Brain pericyte (primary cell): ENCODE measurements around the gene TMEM165.

Source experiments
- DNase-seq: peaks from one replicate; pipeline ENCODE4 v3.0.0-alpha.2; 2012; ENCODE audit warnings: low read depth, low spot score

TMEM165 gene

DNA sequence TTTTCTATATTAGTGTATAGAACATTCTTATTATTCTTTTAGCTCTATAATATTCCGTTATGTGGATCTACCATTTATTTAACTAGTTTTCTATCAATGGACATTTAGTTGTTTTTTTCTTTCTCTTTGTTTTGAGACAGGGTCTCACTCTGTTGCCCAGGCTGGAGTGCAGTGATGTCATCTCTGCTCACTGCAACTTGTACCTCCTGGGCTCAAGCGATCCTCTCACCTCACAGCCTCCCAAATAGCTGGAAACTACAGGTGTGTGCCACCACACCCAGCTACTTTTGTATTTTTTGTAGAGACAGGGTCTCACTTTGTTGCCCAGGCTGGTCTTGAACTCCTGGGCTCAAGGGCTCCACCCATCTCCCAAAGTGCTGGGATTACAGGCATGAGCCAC is 10.8 kb downstream of the TMEM165 start:
- no peak for DNase-seq

DNA sequence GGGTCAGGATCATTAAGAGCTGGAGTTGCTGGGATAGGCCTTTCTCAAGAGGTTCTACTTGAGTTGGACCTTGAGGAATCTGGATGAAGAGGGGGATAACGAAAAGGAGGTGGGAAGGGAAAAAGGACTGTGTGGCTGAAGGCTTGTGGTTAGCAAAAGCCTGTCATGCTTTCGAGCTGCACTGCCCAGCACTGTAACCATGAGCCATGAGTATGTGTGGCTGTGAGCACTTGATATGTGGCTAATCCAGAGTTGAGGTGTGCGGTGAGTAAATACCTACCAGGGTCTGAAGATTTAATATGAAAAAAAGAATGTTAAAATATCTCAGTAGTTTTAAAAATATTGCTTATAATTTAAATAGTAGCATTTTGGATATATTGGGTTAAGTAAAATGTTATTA is 11.4 kb downstream of the TMEM165 start:
- DNase-seq, result no peak

DNA sequence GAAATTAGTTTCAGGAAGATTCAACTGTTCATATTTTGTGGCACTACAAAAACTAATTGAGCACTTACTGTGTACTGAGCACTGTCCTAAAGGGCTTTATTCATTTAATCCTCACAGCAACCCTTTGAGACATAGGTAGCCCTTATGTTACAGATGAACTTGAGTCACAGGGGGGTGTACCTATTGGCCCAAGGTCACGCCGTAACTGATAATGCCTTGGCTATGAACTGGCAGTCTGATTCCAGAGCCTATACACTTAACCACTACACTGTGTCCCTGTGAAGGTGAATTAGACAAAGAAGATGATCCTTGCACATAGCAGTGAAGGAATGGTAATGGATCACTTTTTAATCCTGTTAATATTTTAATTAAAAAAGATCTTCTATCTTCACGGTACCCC is 12.0 kb downstream of the TMEM165 start:
- no peak for DNase-seq

DNA sequence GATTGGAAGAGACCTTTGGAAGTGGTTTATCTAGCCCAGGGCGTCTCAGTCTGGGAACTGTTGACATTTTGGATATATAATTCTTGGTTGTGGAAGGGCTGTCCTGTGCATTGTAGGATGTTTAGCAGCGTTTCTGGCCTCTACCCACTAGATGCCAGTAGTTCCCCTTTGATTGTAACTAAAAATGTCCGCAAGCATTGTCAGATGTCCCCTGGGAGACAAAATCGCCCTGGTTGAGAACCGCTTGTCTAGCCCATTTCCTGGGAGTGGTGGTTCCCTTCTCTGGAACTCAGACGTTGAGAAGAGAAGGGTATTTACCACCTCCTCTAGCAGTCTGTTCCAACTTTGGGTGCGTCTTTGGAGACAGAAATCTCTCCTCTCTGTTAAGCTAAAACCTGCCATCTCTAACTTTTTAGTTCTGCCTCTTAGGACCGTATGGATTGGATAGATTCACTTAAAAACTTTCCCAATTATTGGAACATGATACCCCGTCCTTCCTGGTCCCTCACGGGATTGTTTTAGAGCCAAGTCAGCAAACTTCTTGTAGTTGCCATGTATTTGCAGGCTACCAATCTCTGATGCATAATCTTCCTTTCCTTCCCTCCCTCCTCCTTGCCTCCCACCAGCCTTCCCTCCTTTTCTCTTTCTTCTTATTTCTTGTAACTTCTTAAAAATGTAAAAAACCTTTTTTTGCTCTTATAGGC is 13.9 kb downstream of the TMEM165 start:
- DNase-seq, result no peak

DNA sequence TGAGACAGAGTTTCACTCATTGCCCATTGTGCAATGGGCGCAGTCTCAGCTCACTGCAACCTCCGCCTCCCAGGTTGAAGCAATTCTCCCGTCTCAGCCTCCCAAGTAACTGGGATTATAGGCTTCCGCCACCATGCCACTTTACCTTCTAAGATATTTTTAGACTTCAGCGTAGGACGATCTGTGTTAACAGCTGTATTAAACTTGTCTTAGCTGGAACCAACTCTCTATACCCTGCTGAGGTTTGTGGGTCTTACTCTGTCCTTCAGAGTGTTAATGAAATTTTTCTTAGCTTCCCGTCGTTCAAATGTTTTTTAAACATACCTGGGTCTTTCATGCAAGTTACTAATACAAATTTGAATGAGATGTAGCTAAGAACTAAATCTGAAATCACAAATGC is 14.7 kb downstream of the TMEM165 start:
- DNase-seq, result no peak

DNA sequence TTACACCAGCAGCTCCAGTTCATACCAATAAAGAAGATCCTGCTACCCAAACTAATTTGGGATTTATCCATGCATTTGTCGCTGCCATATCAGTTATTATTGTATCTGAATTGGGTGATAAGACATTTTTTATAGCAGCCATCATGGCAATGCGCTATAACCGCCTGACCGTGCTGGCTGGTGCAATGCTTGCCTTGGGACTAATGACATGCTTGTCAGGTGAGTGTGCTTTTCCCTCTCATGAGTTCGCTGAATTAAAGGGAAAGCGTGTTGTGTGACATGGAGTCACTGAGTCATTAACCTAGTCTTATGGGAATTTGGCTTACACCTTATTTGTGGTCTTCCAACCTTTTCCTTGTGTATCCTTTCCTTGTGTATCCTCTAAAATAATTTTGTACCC is 15.9 kb downstream of the TMEM165 start:
- no peak for DNase-seq

DNA sequence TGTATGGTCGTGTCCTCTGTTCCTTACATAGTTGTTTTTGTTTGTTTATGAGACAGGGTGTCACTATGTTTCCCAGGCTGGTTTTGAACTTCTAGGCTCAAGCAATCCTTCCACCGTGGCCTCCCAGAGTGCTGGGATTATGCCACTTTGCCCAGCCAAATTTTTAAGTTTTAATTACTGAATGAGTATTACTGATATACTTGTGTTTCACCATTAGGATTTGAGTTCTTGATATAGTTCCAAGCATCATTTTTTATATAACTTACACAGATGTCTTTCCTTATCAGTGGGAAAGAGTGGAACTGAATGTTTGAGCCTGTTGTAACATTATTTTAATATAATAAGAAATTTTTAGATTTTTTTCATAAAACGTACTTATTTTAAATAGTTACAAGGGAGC is 20.4 kb downstream of the TMEM165 start:
- no peak for DNase-seq

DNA sequence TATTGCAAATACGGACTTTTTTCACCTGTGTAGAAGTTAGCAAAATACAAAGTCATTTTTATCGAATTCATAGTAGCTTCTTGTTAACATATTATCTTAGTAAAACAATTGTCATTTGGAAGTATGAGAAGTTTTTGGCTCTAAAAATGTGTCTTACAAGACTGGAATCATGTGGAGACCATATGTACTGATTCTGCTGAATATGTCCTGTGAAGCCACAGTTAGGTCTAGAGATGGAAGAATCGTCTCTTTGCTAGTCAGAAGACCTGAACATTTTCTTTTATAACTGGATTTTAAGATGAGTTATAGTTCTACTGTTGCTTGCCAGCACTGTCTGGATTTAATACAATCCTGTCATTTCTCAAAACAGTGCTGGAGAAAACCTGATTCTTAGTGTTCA is 29.0 kb downstream of the TMEM165 start:
- DNase-seq, result no peak

DNA sequence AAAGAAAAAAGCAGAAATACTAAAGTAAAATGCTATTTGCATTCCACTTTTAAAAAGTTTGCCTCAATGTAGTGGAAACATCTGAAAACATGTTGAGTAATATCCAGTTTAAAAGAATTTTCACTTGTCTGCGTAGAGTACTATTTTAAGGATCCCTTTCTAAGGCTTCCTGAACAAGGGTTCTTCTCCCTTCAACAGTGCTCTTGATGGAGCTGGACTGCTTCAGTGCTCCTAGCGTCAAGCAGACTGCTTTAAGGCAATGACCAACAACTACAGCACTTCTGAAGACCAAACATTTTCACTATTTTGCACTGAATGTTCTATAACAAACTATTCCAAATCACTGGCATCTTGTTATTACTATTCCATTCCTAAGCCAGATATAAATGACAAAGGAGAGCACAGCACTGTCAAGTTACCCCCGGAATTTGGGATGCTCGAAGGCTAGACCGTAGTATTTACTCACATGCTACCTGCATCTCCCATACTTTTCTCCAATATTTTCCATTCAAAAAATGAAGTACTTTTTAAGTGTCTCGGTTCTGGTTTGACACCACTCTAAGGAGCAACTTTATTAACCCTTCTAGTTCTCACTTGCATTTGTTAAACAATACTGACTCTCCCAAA is 36.1 kb downstream of the TMEM165 start:
- DNase-seq, result no peak

DNA sequence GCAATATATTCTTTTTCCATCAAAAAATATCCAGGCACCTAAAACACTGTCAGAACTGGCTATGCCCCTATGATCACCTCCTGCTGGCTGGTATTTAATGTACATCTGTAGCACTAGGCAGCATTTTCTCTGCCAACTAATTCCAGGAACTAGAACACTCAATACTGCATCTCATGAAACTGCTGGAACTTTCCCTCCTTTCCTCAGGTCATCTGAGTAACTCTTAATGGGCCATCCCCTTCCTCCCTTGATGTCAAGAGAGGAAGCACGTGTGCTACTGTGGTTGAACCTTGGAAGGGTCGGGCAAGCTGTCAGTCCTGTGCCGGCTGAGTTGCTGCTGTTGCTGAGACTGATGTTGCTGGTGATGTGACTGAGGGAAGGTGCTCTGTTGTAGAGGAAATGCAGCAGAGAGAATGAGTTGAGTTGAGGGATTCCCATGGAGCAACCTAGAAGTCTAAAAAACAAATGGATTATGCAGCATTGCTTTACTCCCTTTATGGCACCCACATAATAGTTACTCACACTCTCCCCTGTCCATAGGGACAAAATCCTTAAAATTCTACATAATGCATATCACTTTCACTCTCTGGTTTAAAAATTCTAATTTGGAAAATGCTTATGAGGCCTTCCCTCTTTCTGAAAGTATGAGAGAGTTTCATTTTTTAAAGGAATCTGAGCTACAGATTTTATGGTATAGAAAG is 39.5 kb downstream of the TMEM165 start:
- DNase-seq, result no peak

DNA sequence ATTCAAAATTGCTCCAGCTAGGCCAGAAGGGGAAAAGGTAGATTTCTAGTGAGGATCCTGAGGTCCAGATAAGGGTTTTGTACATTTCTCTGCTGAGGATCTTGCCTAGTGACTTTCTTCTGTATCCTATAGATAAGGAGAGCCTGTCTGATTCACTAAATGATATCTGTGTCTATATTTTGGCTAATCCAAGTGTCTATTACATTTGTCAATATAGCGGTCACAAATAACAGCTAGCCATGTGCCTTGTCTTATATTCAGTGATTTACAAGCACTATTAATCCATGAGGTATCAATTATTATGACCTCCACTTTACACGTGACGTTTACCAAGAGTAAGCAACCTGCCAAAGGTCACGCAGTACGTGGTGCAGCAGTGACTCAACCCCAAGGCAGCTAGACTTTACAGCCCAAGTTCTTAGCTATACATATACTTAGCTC is 41.6 kb downstream of the TMEM165 start:
- DNase-seq, result no peak

DNA sequence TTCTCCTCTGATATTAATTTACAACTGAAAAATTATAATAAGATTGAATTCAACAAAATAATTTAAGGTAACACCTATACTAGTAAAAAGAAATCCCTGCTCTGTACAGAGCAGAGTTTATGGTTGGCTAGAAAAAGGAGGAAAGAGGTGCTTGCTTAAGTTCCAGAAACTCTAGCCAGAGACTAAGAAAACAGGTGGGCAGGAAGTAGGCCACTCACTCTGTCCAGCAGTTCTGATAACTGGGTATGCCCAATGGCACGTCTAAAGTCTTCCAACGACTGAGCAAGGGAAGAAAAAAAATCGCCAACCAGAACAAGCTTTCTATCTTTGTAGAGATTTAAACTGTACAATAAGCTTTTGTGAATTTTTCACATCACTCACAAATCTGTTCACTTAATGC is 42.1 kb downstream of the TMEM165 start:
- DNase-seq, result no peak

DNA sequence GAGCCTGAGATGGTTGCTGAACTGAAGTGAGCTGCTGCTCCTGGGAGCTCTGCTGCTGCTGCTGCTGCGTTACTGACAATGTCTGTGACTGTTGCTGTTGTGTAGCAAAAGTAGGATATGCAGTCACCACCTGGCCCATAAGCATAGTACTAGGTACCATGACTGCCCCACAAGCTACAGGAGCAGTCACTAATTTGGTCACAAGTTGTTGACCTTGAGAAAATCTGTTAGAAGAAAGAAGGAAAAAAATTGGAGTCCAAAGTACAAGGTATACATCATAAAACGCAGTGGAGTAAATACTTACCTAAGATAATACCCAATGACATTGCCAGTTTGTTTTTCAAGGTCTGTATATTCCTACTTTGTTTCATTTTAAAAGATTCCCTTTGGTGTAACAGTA is 42.6 kb downstream of the TMEM165 start:
- no peak for DNase-seq

DNA sequence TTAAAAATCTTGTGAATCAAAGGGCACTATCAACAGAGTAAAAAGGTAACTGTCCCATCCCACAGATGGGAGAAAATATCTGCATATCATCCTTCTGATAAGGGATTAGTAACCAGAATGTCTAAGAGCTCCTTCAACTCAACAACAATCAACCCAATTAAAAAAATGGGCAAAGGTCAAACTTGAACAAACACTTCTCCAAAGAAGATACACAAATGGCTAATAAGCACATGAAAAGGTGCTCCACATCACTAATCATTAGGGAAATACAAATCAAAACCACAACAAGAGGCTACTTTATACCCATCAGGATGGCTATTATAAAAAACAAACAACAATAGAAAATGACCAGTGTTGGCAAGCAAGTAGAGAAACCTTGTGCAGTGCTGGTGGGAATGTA is 43.3 kb downstream of the TMEM165 start:
- no peak for DNase-seq

DNA sequence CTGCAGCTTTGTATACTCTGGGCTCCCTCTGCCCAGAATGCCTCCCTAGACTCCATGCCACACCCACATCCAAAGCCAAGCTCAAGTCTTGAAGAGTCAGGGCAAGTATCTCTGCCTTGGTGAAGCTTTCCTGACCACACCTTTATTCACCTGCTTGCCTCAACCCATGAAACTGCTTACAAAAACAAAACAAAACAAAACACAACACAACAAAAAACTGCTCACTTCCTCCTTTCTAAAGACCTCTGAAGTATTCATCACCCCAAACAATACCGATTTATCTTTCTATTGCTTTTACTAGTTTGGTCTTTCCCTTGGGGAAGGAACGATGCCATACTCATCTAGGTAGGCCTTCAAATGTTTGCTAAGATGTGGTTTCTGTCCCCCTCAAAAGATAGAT is 45.0 kb downstream of the TMEM165 start:
- no peak for DNase-seq

DNA sequence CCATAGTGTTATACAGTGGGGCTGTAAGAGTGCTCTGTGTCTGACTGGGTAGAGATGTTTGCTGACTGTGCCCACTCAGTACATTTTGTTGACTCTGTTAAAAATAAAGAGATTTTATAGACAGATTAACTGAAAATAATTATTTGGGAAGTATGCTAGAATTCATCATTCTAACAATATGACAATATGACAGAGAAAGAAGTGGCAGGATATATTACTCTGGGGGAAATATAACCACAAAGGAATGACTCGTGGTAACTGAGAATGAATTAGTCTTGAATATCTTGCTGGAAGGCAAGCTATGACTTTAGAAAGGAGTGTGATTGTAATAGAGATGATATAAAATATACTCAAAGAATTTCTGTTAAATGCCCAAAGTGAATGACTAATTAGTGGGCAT is 46.8 kb downstream of the TMEM165 start:
- no peak for DNase-seq

DNA sequence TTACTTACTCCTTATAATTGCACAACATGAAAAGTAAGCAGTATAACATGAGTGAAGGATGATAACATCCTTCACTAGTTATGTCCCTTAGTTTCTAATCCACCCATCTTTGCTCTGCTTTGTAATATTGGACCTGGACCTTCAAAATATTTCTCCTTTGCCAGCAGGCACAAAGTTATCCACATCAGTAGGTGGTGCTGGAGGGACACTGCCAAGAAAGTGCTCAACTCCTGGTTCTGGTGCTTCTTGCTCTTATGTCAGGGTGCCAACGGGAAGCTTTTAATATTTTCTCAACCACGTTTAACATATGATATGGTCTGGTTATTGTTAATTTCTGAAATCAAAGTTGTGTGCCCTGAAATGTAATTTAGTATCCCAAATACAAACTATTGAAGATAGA is 49.1 kb downstream of the TMEM165 start:
- DNase-seq, result no peak

DNA sequence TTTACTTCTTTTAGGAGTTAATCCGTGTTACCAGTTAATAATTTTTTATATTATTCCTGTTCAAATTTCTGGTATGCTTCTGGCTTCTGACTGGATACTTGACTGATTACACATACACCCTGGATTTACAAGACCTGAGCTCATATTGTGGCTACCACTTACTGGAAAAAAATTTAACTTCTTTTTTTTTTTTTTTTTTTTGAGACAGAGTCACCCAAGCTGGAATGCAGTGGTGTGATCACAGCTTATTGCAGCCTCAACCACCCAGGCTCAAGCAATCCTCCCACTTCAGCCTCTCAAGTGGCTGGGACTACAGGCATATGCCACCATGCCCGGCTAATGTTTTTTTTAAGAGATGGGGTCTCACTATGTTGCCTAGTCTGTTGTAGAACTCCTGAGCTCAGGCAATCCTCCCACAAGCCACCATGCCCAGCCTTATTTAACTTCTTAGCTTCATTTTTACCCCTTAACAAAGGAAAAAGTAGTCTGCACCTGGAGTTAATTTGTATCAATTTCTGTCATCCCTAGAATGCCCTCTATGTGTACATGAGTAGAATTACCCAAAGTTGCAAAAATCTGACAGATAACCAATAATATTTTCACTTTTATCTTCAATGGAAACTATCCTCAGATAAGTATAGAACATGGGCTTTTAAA is 50.3 kb downstream of the TMEM165 start:
- DNase-seq, result no peak

DNA sequence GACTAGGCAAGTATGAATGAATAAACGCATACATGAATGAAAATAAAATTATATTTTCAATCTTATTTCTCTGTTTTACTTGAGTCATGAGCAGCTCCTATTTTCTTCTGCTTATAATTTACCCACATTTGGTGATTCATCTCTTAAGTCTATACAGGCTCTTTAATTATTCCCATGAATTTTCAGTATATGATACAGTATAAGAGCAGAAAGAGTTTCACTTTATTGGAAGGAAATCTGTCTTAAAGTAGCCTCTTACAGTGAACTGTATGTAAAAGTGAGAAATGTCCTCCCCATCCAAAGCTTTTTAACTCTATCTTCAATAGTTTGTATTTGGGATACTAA is 50.8 kb downstream of the TMEM165 start:
- DNase-seq, result no peak

DNA sequence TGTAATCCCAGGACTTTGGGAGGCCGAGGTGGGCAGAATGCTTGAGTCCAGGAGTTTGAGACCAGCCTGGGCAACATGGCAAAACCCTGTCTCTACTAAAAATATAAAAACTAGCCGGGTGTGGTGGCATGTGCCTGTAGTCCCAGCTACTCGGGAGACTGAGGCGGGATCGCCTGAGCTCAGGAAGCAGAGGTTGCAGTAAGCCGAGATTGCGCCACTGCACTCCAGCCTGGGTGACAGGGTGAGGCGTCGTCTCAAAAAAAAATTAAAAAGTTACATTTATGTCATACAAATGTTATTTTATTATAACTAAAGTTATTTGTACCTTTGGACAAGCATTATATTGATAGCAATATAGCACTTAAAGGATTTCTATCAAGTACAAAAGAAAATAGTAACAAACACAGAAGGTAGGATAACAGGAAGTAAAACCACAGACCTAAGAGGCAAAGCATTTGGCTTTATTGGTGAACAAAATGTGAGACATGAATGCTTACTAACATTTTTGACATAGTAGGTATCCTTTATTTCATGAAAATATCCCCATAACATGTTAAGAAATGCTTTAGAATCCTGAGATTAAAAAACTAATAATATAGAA is 51.5 kb downstream of the TMEM165 start:
- no peak for DNase-seq

DNA sequence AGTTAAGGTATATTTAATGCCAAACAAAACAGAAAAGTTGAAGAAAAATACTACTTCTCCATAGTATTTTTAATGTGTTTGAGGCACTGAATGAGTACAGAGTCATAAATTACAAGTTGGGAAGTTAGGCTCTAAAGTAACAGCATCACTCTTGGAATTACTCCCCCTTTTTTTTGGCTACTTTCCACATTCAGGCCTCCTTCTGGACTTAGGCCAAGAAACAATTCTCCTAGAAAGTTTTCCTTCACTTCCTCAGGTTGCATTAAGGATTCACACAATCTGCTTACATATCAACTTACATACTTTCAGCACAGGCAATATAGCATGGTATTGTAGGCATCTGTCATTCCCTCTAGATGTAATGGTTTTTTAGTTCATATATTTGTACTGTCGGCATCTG is 52.1 kb downstream of the TMEM165 start:
- no peak for DNase-seq

DNA sequence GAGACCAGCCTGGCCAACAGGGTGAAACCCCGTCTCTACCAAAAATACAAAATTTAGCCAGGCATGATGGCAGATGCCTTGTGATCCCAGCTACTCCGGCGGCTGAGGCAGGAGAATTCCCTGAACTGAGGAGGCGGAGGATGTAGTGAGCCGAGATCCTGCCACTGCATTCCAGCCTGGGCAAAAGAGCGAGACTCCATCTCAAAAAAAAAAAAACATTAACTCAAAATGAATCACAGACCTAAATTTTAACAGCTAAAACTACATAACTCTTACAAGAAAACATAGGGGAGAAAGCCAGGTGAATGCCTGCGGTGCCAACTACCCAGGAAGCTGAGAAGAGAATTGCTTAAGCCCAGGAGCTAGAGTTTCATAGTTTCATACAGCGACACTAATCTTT is 54.8 kb downstream of the TMEM165 start:
- no peak for DNase-seq
